ENCODE results near the gene WDR4.
"Not testable (repeated sequence)": the region's sequence is repeated elsewhere in the genome, so short reads cannot be mapped to it uniquely, and the experiment has no call there.

The WDR4 gene

GRCh38 chr21:42878993-42879787 lies at the start of gene WDR4:
Gene WDR4 (minus strand): TSS chr21:42879539. CDS start chr21:42879495, 44 bp downstream.
- peak; percentile 57 to 98 (median 92) for DNase-seq

GRCh38 chr21:42927474-42928200 lies 48.3 kb upstream of the WDR4 start:
- peak in 9 of 56 donors; percentile 3 to 41 (median 12) for DNase-seq

- DNase-seq: no peak
Measured at GRCh38 chr21:42925114-42925926, 46.0 kb upstream of the WDR4 start, which contains the start of gene ERVH48-1. Gene ERVH48-1 (minus strand): TSS chr21:42925630. CDS start chr21:42919006, 6,624 bp downstream.

- no peak for DNase-seq
Measured at GRCh38 chr21:42924433-42924751, 45.1 kb upstream of the WDR4 start.

GRCh38 chr21:42923553-42924432 lies 44.5 kb upstream of the WDR4 start:
- DNase-seq: peak in 48 of 56 donors; percentile 5 to 80 (median 53)

- no peak for DNase-seq
Measured at GRCh38 chr21:42922918-42923317, 43.6 kb upstream of the WDR4 start.

- no peak for DNase-seq
Measured at GRCh38 chr21:42921927-42922326, 42.6 kb upstream of the WDR4 start.

- no peak for DNase-seq
Measured at GRCh38 chr21:42918291-42918690, 39.0 kb upstream of the WDR4 start.

- DNase-seq: no peak
Measured at GRCh38 chr21:42913476-42913875, 34.1 kb upstream of the WDR4 start.

- DNase-seq: not testable (repeated sequence)
Measured at GRCh38 chr21:42911920-42912319, 32.6 kb upstream of the WDR4 start.

- DNase-seq: not testable (repeated sequence)
Measured at GRCh38 chr21:42908484-42908883, 29.1 kb upstream of the WDR4 start.

GRCh38 chr21:42906233-42906632 lies 26.9 kb upstream of the WDR4 start:
- no peak for DNase-seq

- DNase-seq: no peak
Measured at GRCh38 chr21:42905195-42905594, 25.9 kb upstream of the WDR4 start.

GRCh38 chr21:42903817-42904216 lies 24.5 kb upstream of the WDR4 start:
- no peak for DNase-seq

- no peak for DNase-seq
Measured at GRCh38 chr21:42900446-42900845, 21.1 kb upstream of the WDR4 start.

- DNase-seq: peak; percentile 92 to 100 (median 99)
Measured at GRCh38 chr21:42892931-42893755, 13.8 kb upstream of the WDR4 start, which contains the start of gene NDUFV3. Gene NDUFV3 (plus strand): TSS chr21:42893309. CDS start chr21:42893334, 25 bp downstream.

- peak in 5 of 56 donors; percentile 34 to 59 (median 46) for DNase-seq
Measured at GRCh38 chr21:42892582-42892930, 13.2 kb upstream of the WDR4 start.

GRCh38 chr21:42887326-42887725 lies 8.0 kb upstream of the WDR4 start:
- DNase-seq: no peak

- no peak for DNase-seq
Measured at GRCh38 chr21:42883921-42884320, 4.6 kb upstream of the WDR4 start.

GRCh38 chr21:42880352-42880751 lies 1.0 kb upstream of the WDR4 start:
- DNase-seq: no peak

Data from nucleus accumbens (tissue), 56 donors.